ENCODE data around the gene SH3BP4. TPM values are rescaled to one million over a fixed set of nuclear protein-coding genes. Genes with fewer than 3 reads are reported as not detected.

The SH3BP4 gene
- total RNA-seq, 2 donors from 2014 or later = 0.31 TPM; not detected in 1

DNA sequence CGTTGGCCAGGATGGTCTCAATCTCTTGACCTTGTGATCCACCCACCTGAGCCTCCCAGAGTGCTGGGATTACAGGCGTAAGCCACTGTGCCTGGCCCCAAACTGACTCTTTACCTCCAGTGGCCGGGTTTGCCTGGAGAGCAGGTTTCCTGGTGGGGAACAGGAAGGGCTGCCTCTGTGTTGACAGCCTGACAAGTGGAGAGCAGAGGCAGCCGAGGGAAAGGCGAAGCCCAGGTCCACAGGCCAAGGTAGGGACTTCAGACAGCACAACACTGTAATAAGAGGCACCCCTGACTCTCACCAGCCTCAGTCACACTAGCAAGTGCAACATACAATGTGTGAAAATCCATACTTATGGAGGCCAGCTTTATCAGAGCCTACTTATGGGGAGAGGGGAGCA, 16.5 kb upstream of the SH3BP4 start:
- no peaks in the 10 kb centered on the region for H3K9me3 Mint-ChIP-seq
- no peak for ATAC-seq
- H3K36me3 Mint-ChIP-seq = no peaks in the 10 kb centered on the region
- no peak for DNase-seq (ENCODE audit: low spot score in 2 of 2)
- no peak overlapping the region for H3K27ac Mint-ChIP-seq

DNA sequence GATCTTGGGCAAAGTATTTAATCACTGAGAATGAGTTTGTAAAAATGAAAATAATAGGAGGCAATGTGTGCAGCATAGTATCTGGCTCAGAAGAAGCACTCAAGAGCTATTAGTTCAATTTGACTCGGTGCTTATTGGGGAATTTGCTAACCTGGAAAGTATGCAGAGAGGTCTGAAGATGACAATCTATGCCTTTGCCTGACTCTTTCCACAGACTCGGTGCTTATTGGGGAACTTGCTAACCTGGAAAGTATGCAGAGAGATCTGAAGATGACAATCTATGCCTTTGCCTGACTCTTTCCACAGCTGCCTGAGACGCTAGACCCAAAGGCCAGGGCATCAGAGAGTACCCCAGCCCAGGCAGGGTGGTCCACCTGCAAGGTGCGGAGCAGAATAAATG, 12.2 kb upstream of the SH3BP4 start:
- Mint-ChIP-seq H3K36me3 (no peaks in the 10 kb centered on the region), H3K27ac (no peak overlapping the region), H3K9me3 (peaks cover 0 to 6% of the 10 kb centered on the region in 2 donors)
- ATAC-seq = no peak
- DNase-seq (ENCODE audit: low spot score in 2 of 2) = no peak

DNA sequence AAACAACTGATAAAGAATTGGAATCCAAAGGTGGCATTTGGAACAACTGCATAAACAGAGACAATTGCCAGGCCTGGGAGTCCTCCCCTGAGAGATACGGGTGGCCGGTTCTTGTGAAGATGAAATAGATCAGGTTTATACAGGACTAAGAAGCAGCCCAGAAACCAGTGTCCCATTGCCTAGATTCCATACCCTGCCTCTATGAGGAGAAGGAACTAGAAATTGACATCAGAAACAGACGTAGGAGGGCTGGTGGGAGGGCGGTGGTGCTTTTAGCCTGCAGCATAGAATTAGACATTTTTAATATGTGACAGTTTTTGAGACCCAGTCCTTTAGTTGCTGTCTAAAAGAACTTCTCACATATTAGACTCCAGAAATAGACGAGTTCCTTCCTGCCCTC, 11.8 kb upstream of the SH3BP4 start:
- no peak overlapping the region for H3K27ac Mint-ChIP-seq
- no peak for ATAC-seq
- H3K36me3 Mint-ChIP-seq = no peaks in the 10 kb centered on the region
- H3K9me3 Mint-ChIP-seq = peaks cover 0 to 6% of the 10 kb centered on the region in 2 donors
- no peak for DNase-seq (ENCODE audit: low spot score in 2 of 2)

DNA sequence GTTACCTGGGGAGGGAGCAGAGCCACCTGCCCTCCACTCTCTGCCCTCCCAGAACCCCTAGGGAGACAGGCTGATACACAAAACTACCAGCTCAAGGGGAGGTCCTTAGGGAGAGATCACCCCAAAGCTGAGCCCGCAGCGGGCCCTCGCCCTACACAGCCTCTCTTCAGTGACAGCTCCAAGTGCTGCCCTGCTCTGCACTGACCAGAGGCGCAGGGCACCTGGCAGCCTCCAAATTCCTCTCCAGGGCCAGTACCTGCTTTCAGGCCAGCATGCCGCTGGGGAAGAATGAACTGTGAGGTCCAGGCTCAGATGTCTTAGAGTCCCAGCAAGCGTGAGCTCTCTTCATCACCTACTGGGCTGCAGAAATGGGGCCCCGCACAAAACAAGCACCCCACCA, 11.3 kb upstream of the SH3BP4 start:
- Mint-ChIP-seq H3K9me3 (peaks cover 0 to 6% of the 10 kb centered on the region in 2 donors), H3K27ac (no peak overlapping the region), H3K36me3 (no peaks in the 10 kb centered on the region)
- DNase-seq (ENCODE audit: low spot score in 2 of 2) (no peak), ATAC-seq (no peak)

DNA sequence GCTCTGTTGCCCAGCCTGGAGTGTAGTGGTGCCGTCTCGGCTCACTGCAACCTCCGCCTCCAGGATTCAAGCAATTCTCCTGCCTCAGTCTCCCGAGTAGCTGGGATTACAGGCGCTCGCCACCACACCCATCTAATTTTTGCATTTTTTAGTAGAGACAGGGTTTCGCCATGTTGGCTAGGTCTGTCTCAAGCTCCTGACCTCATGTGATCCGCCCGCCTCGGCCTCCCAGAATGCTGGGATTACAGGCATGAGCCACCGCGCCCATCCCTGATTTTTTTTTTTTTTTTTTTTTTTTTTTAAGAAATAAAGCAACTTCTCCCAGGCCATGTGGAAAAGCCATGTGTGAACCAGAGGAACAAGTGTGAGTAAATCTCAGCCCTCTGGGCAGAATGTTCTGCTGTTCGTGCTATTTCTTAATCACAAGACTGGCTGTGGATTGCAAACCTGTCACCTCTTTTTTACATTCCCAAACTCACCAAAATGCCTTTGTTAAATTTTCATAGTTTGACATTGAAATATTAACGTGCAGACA, 6.4 kb upstream of the SH3BP4 start:
- Mint-ChIP-seq H3K9me3 (peaks cover 3 to 6% of the 10 kb centered on the region in 2 donors), H3K36me3 (no peaks in the 10 kb centered on the region), H3K27ac (no peak overlapping the region)
- ATAC-seq = no peak
- DNase-seq (ENCODE audit: low spot score in 2 of 2) = no peak

DNA sequence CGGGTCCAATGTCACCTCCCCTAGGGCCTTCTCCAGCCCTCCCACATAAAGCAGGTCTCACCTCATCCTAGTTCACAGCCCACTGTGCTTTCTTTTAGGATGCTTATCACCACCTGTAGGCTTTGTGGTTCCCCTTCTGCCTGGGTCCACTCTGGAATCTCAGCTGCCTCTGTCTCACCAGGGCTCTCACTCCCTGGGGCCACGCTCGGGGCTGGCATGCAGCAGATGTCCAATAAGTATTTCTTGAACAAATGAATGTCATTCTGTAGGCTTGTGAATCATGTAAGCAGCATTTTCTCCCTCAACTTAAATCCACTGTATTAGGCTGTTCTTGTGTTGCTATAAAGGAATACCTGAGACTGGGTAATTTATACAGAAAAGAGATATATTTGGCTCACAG, 4.3 kb upstream of the SH3BP4 start:
- ATAC-seq (no peak), DNase-seq (ENCODE audit: low spot score in 2 of 2) (no peak)
- Mint-ChIP-seq H3K36me3 (no peaks in the 10 kb centered on the region), H3K27ac (no peak overlapping the region), H3K9me3 (peaks cover 3 to 6% of the 10 kb centered on the region in 2 donors)

DNA sequence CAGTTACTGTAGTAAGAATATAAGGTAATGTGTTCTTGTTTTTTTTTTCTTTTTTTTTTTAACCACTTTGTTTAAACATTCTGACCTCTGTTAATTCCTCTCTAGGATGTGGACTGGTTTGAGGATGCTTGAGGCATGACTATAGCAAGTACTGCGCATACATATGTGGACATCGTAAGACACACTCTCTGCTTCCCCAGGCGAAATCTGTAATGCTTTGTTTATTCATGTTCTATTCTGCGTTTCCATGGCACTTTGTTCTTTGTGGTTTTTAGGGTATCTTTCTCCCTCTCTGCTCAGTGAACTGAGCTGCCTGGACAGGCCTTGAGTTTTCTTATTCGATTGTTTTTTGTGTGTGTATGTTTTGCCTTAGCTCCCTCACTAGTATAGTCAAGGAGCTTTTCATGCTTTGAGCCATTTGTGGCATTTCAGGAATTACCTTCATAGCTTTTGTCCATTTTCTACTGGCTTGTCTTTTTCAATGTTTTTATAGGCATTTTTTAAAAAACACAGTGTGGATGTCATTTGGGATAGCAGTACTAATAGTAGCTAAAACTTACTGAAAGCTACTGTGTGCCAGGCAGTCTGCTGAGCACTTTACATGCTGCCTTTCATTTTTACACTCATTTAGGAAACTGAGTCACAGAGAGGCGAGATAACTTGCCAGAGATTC, 1.9 kb upstream of the SH3BP4 start:
- H3K27ac Mint-ChIP-seq = no peak overlapping the region
- H3K9me3 Mint-ChIP-seq = peaks cover 0 to 3% of the 10 kb centered on the region in 2 donors
- no peak for DNase-seq (ENCODE audit: low spot score in 2 of 2)
- no peaks in the 10 kb centered on the region for H3K36me3 Mint-ChIP-seq
- no peak for ATAC-seq

DNA sequence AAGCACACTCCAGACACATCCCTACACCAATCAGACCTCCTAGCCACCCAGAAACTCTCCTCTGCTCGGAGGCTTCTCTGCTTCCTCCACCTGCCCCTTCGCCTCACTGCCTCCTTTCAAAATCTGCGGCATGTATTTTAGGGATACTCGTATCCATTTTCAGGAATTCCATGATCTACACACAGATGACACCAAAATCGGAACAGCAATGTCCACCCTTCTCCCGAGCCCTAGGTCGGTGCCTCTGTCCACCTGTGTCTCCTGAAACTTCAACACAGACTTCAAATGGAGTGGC, 1.4 kb upstream of the SH3BP4 start:
- H3K9me3 Mint-ChIP-seq = peaks cover 0 to 3% of the 10 kb centered on the region in 2 donors
- H3K36me3 Mint-ChIP-seq = no peaks in the 10 kb centered on the region
- ATAC-seq = no peak
- no peak overlapping the region for H3K27ac Mint-ChIP-seq
- DNase-seq (ENCODE audit: low spot score in 2 of 2) = no peak

DNA sequence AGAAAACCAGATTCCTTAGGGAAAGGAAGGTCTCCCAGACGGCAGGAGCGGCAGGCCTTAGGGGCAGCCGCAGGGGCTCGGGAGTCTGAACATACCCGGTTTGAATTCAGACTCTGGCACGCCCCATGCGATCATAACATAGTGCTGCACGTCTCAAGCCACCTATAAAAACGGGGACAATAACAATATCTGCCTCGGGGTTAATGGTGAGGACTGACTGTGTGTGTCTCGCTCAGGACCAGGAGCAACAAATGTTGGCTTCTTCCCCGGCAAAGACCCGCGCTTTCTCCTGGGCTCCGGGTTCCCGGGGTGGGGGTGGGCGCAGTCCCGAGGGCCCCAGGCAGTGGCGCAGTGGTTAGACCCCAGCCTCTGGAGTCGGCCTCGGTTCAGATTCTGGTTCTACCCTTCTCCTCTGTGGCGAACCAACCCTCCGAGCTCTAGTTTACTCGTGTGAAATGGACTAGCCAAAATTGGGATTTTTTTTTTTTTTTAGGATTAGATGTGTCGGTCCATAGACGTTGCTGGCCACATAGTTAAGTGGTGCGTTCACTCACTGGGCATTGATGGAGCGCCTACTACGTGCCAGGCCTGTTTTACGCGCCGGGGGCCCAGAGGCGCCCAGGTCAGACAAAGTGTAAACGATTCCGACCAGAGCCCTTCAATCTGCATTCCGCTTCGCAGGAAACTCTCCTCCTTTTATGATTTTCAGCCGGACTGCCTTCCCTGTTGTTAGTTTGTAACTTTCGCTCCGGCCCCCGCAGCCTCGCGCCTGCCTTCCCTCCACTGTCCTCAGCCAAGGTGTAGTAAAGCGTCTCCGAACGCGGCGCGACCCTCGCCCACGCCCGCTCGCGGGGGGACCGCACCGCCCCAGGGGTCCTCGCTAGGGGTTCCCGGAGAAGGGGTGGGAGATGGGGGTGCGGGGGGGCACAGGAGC, 820 bp upstream of the SH3BP4 start:
- H3K9me3 Mint-ChIP-seq = peaks cover 0 to 3% of the 10 kb centered on the region in 2 donors
- DNase-seq (ENCODE audit: low spot score in 2 of 2) = peak in 1 of 2 donors; percentile 6
- no peak for ATAC-seq
- H3K27ac Mint-ChIP-seq = no peak overlapping the region
- H3K36me3 Mint-ChIP-seq = no peaks in the 10 kb centered on the region

DNA sequence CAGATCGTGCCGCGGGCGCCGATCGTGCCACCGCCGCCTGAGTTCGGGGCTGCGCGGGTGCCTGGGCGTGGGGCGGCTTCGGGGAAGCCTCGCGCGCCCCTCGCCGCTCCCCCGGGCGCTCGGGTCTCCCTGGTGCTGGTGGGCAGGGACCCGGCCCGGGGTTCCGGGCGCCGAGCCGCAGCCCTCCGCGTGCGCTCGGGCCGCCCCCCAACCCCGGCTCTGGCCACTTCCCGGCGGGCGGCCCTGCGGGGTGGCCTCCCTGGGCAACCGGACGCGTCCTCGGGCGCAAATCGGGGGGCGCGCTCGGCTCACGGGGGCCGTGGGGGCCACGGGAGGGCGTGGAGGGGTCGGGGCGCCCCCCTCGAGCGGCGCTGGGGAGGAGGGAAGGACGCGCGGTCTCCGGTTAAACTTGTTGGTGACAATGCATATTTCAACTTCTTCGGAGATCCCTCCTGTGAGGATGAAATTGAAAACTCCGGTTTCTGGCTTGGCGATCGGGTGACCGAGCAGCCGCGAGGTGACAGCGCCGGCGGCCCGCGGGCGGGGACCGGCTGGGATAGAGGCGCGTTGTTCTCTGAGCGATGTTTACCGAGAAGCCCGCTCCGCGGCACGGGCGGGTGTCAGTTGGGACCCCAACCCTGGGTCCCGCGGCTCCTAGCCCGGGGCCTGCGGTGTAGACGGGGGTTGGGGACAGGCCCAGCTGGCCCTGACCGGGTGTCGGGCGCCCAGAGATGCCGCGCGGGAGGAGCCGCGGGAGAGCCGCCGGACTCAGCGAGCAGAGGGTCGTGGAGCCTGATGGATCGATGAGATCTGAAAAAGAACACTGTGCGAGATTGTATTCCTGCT, 676 bp downstream of the SH3BP4 start:
- no peak overlapping the region for H3K27ac Mint-ChIP-seq
- no peaks in the 10 kb centered on the region for H3K9me3 Mint-ChIP-seq
- H3K36me3 Mint-ChIP-seq = no peaks in the 10 kb centered on the region
- DNase-seq (ENCODE audit: low spot score in 2 of 2) = peak in 1 of 2 donors; percentile 15
- ATAC-seq = peak in 1 of 2 donors; percentile 30

DNA sequence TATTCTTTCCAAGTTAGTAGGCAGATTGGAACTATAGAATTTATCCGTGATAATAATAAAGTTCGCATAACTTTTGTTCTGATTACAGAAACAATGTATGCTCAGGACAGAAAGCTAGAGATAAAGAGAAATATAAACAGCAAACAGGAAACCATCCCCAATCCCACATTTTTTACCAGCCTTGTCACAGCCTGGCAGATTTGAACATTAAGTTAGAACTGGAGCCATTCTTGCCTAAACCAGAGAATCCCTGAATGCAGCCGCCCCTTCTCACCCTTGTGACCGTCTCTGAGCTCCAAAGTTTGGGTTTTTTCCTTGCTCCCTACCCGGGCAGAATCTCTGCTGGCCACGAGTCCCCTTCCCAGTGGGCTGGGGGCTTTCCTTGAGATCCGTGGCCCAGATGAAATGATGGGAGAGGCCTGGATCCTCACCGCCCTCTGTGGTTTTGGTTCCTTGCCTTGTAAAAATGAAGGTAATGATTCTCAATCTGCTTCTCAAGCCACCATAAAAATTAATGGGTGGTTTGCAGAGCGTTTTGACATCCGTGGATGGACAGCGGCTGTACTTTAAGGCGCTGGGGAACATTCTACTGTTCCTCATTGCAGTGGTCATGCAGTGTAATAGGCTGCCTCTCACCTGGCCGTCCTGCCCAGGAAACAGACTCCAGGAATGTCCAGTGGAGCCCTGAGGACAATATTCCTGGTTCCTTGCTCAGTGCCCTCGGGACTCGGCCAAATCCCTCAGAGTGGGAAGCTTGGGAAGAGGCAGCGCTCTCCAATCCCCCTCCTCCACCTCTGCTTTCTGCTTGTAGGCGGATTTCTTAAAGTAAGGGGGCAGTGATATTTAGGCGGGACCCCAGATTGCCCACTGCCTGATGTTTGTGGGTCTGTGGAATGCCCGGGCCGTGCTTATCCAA, 1.6 kb downstream of the SH3BP4 start:
- Mint-ChIP-seq H3K9me3 (no peaks in the 10 kb centered on the region), H3K27ac (no peak overlapping the region), H3K36me3 (no peaks in the 10 kb centered on the region)
- DNase-seq (ENCODE audit: low spot score in 2 of 2) (no peak), ATAC-seq (no peak)

DNA sequence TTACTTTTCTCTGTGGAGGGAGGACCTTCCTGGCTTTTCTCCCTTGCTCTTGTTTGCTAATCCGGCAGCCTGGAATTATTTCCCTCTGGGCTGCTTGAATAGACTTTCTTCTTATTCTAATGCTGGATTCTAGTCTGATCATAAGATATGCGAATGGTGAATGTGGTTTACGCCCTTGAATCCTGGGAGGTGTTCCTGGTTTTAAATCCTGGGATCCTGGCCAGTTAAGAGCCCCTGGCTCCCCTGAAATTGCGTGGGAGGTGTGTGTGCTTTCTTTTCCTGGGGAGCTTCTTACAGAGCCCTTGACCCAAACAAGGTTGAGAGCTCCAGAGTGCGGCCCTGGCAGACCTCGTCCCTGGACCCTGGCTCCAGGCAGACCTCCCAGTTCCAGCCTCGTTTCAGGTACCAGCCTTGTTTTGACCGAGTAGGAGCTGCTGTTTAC, 2.8 kb downstream of the SH3BP4 start:
- DNase-seq (ENCODE audit: low spot score in 2 of 2) (no peak), ATAC-seq (no peak)
- Mint-ChIP-seq H3K9me3 (no peaks in the 10 kb centered on the region), H3K27ac (no peak overlapping the region), H3K36me3 (no peaks in the 10 kb centered on the region)

DNA sequence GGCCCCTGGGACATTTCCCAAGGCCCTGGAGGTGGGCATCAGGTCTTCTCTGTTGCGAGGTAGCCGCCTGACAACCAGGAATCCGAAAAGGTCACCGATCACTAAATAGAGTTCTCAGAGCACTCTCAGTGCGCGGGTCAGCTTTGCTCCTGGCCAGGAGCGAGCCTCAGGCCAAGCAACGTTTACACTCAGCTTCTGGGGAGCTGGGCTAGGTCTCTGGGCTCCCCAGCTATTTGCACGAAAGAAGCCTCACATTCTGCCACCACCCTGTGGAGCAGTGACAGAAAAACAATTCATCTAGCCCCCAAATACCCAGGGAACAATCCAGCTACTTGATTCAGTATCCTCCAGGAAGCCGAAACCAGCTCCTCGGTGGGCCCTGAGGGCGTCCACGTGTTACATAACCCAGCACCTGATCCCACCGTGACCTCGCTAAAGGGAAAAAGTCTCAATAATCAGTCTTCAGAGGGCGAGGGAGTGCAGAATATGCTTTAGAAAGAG, 3.3 kb downstream of the SH3BP4 start:
- ATAC-seq = no peak
- Mint-ChIP-seq H3K9me3 (no peaks in the 10 kb centered on the region), H3K27ac (no peak overlapping the region), H3K36me3 (no peaks in the 10 kb centered on the region)
- DNase-seq (ENCODE audit: low spot score in 2 of 2) = no peak

DNA sequence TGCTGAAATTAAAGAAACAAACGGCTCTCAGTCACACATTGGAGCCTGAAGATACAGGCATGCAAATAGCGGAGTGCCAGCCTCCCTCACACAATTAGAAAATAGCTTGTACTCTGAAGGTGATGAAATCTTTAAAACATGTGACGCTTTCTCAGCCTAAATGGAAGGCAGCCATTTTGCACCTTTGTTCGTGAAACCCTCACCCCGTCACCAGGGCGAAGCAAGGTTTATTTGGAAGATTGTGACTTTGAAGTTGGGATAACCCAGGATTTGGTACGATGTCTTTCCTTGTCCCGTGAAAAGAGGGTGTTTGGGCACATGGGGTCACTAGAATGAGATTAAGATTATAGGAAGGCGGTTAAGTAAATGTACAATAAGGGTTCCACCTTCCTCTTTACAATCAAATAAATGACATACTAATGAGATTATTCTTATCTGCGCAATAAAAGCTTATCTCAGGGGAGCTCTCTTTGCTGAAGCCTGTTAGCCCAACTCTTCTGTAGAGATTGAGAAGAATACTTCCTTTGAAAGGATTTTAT, 4.2 kb downstream of the SH3BP4 start:
- ATAC-seq (no peak), DNase-seq (ENCODE audit: low spot score in 2 of 2) (no peak)
- H3K9me3 Mint-ChIP-seq = no peaks in the 10 kb centered on the region
- H3K27ac Mint-ChIP-seq = no peak overlapping the region
- no peaks in the 10 kb centered on the region for H3K36me3 Mint-ChIP-seq

DNA sequence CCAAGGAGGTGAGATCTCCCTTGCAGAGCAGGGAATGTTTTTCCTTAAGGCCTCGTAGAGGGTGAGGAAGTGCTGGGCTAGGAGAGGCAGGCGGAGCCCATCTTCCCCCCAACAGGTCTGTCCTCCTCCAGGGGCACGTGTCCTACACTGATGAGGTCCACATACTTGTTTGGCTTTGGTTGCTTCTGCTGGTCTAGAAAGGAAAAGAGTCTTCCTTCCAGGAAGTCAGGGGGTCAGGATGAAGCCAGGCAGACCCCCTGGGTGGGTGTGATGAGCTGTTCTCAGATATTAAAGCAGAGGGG, 6.0 kb downstream of the SH3BP4 start:
- Mint-ChIP-seq H3K27ac (no peak overlapping the region), H3K36me3 (no peaks in the 10 kb centered on the region), H3K9me3 (no peaks in the 10 kb centered on the region)
- ATAC-seq (no peak), DNase-seq (ENCODE audit: low spot score in 2 of 2) (no peak)

DNA sequence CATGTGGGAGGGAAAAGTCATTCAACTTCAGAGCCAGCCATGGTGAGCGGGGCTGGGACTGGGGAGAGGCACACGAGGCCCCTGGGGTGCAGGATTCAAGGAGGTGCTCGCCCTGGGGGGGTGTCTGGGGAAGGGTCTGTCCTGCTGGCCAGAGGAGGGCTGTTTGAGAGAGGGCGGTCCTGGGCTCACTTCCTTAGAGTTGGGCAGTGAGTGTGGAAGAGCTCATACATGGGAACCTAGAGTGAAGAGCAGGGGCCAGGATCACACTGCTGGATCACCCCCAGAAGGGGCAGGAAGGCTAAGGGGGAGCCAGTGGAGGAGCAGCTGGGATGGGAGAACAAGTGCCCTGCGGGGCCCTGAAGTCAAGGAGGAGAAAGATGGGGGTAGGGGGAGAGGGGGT, 6.5 kb downstream of the SH3BP4 start:
- Mint-ChIP-seq H3K27ac (no peak overlapping the region), H3K9me3 (no peaks in the 10 kb centered on the region), H3K36me3 (no peaks in the 10 kb centered on the region)
- ATAC-seq (no peak), DNase-seq (ENCODE audit: low spot score in 2 of 2) (no peak)
